Esophagus (tissue), 2 donors: Measurements from ENCODE around the gene INPP5D. TPM values are rescaled to one million over a fixed set of nuclear protein-coding genes. Genes with fewer than 3 reads are reported as not detected.

Experiments
- H3K27ac ChIP-seq, 2 donors: one replicate each; pipeline ENCODE4 v1.5.1; 2013; ENCODE audit warnings: low read depth in 2 of 2, mild to moderate bottlenecking in 2 of 2, inconsistent platforms in 1 of 2, low read length in 1 of 2, moderate library complexity in 1 of 2
- H3K27me3 ChIP-seq, 2 donors: one replicate each; pipeline ENCODE4 v1.6.1; 2013; ENCODE audit warnings: low read length in 2 of 2, control low read depth in 1 of 2, mild to moderate bottlenecking in 1 of 2; ENCODE audit not compliant: insufficient read depth in 2 of 2, control insufficient read depth in 1 of 2
- H3K36me3 ChIP-seq, 2 donors: one replicate each; pipeline ENCODE4 v1.6.1; 2013; ENCODE audit warnings: low read length in 1 of 2; ENCODE audit not compliant: control insufficient read depth in 2 of 2, insufficient read depth in 2 of 2
- H3K4me1 ChIP-seq, 2 donors: one replicate each; pipeline ENCODE4 v1.6.1; 2013; ENCODE audit warnings: low read length in 1 of 2; ENCODE audit not compliant: control insufficient read depth in 2 of 2, insufficient read depth in 2 of 2
- H3K4me3 ChIP-seq, 2 donors: one replicate each; pipeline ENCODE4 v1.5.1; 2013; ENCODE audit warnings: low read length in 2 of 2, mild to moderate bottlenecking in 2 of 2, low read depth in 1 of 2, moderate library complexity in 1 of 2
- H3K9me3 ChIP-seq, 2 donors: one replicate each; pipeline ENCODE4 v1.6.1; 2013; ENCODE audit warnings: mild to moderate bottlenecking in 2 of 2, low read depth in 1 of 2, low read length in 1 of 2, moderate library complexity in 1 of 2; ENCODE audit not compliant: control insufficient read depth in 2 of 2, insufficient read depth in 1 of 2
- WGBS, 2 donors: extraction: QIAGEN DNeasy Blood & Tissue Kit; methylation state at CpG; one replicate each; pipeline ENCODE4 v1.1.7; 2013; 5-methylcytosine and 5-hydroxymethylcytosine counted together
- polyA plus RNA-seq, 2 donors: library from polyadenylated mRNA; stranded (reverse); fragments of 200-250 nt; gene quantifications; one replicate each; pipeline ENCODE4 v1.2.3, GENCODE V29; 2013
- donor health status: healthy with polysubstance abuse.
- donor health status: Bipolar disorder and iron deficiency.

Gene INPP5D
- polyA plus RNA-seq, 2 donors, result 3.4 to 5.6 TPM

DNA sequence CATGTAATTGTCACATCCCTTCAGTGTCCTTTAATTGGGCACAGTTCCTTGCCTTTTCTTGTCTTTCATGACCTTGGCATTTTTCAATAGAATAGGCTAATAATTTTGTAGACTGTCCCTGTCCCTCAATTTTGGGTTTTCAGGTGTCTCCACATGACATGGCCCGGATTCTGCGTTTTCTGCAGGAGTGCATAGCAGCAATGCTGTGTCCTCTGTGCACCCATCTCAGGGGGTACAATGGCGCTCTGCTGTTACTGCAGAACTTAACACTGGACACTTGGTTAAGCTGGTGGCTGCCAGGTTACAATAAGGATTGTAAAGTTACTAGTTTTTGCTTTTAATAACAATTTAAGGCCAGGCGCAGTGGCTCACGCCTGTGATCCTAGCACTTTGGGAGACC, 51.3 kb downstream of the INPP5D start:
- 97 to 99% methylated on average over 5 of the region's 5 CpGs for WGBS, 2 donors
- Histone ChIP-seq H3K9me3 (no peaks in the 10 kb centered on the region), H3K4me1 (peaks cover 5 to 6% of the 10 kb centered on the region in 2 donors), H3K36me3 (no peaks in the 10 kb centered on the region), H3K27ac (no peak overlapping the region), H3K4me3 (no peak overlapping the region), H3K27me3 (no peaks in the 10 kb centered on the region)

DNA sequence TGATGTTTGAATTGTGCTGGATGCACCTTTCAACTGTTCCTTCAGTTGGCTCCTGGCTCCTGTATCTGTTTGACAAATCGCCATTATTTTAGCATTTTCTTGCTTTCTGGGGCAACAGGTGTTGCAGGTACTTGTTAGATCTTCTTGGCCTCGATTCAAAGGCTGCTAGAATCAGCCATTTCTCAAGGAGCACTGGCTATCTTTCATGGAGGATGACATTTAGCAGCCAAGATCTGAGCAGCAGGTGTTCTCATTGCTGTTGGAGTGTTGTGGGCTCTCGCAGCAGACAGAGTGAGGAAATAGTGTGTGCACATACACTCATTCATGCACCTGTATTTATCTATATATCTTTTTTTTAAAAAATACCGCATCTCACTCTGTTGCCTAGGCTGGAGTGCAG, 52.2 kb downstream of the INPP5D start:
- Histone ChIP-seq H3K9me3 (no peaks in the 10 kb centered on the region), H3K4me3 (no peak overlapping the region), H3K4me1 (peaks cover 3 to 5% of the 10 kb centered on the region in 2 donors), H3K27ac (no peak overlapping the region), H3K27me3 (no peaks in the 10 kb centered on the region), H3K36me3 (no peaks in the 10 kb centered on the region)
- 46 to 50% methylated on average over 4 of the region's 4 CpGs for WGBS, 2 donors

DNA sequence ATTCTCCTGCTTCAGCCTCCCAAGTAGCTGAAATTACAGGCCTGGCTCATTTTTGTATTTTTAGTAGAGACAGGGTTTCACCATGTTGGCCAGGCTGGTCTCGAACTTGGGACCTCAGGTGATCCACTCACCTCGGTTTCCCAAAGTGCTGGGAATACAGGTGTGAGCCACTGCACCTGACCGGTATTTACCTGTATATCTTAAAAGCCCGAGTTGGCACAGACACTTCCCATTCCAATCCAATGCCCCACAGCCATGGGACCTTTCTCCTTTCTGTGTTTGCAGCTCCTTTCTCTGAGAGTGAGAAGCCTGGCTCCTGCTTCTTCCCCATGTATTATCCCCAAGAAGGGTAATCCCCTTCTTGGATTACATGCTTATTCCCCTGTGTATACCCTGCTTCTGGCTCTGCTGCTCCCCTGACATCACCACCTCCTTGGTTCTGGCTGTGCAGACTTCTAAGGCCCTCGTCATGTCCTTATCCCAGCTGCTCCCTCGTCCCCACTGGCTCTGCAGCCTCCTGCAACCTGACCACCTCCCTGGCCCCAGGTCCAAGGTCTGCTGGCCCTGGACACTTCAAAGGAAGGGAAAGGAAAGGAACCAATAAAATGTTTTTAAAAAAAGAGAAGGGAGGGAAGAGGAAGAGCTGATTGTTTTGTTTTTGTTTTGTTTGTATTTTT, 52.8 kb downstream of the INPP5D start:
- H3K9me3 ChIP-seq, result no peaks in the 10 kb centered on the region

DNA sequence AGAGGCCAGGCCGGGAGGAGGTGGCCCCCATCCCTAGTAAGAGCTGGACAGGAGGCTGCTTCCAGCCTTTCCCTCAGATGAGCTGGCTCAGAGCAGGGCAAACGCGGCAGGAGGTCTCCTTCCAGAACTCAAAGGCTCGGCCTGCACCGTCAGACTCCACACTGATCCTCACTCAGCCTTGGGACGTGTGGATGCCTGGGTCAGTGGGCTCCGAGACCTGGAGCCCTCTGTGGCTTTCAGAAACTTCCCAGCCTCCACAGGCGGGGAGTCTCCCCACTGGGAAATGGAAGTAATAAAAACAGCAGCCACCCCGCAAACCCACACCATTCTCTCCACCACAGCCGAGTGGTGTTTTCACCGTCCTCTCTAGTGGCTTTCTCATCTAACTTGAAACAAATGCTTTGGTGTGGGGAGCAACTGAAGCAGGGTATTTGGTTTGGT, 54.3 kb downstream of the INPP5D start:
- no peaks in the 10 kb centered on the region for H3K9me3 ChIP-seq
- H3K27me3 ChIP-seq, result no peaks in the 10 kb centered on the region
- H3K36me3 ChIP-seq, result no peaks in the 10 kb centered on the region
- 79 to 85% methylated on average over 11 of the region's 11 CpGs for WGBS, 2 donors
- H3K27ac ChIP-seq, result no peak overlapping the region
- no peak overlapping the region for H3K4me3 ChIP-seq
- H3K4me1 ChIP-seq, result peaks cover 0 to 3% of the 10 kb centered on the region in 2 donors

More for the DNA sequence above, 52.8 kb downstream of the INPP5D start:
- Histone ChIP-seq H3K27me3 (no peaks in the 10 kb centered on the region), H3K36me3 (no peaks in the 10 kb centered on the region), H3K4me1 (peaks cover 1 to 3% of the 10 kb centered on the region in 2 donors), H3K27ac (no peak overlapping the region), H3K4me3 (no peak overlapping the region)
- WGBS, 2 donors, result 61% methylated on average over 6 of the region's 6 CpGs

DNA sequence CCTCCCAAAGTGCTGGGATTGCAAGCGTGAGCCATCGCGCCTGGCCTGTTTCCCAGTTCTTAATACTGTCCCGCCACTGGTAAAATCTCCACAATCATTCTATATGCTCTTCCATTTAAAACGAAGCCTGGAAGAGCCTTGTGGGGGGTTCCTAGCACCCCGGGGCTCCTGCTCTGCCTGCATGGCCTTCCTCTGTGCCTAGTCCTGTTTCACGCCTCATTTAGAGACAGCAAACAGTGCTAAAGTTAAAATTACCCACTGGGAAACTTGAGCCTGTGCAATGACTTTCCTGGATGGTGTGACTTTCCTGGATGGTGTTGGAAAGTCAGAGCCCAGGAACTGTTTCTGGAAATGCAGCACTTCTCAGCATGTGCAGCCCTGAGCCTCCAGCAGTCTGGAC, 55.0 kb downstream of the INPP5D start:
- H3K4me1 ChIP-seq, result peaks cover 0 to 3% of the 10 kb centered on the region in 2 donors
- H3K36me3 ChIP-seq, result no peaks in the 10 kb centered on the region
- no peak overlapping the region for H3K4me3 ChIP-seq
- no peaks in the 10 kb centered on the region for H3K27me3 ChIP-seq
- H3K27ac ChIP-seq, result no peak overlapping the region
- WGBS, 2 donors, result 71 to 83% methylated on average over 5 to 7 of the region's 7 CpGs
- H3K9me3 ChIP-seq, result no peaks in the 10 kb centered on the region

DNA sequence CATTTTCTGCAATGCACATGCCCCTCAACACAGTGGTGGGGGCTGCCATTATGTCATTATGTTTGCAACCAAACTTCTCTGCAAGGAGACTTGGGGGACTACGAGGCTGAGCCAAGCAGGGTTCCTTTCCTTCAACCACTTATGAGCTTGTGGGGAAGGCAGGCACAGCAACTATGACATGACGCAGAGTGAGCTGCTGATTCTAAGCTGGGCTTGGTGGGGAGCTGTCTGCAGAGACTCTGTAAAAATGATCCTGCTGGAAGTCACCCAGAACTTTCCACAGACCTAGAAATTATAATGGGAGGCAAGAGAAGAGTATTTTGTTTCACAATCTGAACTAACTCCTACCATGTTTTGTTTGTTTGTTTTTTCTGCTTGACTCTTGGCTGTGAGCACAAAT, 55.6 kb downstream of the INPP5D start:
- H3K36me3 ChIP-seq, result no peaks in the 10 kb centered on the region
- peaks cover 2 to 3% of the 10 kb centered on the region in 2 donors for H3K4me1 ChIP-seq
- no peak overlapping the region for H3K4me3 ChIP-seq
- H3K9me3 ChIP-seq, result no peaks in the 10 kb centered on the region
- H3K27ac ChIP-seq, result no peak overlapping the region
- 63% methylated on average over 2 of the region's 2 CpGs for WGBS, 2 donors
- no peaks in the 10 kb centered on the region for H3K27me3 ChIP-seq

DNA sequence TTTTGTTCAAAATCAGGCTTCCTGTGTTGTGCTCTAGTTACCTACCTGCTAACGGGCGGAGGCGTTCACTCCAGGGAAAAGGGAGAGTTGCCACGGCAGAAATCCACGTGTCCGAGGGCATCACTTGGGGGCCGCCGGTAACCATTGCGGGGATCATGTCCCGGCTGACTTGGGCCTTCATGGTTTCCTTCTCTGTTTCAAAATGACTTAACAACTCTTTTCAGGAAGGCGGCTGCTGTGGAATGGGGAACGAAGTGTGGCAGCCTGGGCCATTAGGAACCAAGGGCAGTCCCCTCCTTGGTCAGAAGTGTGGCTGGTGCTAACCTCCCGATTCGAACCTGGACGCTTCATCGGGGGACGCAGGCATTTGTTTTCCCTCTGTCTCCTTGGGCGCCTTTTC, 56.8 kb downstream of the INPP5D start:
- Histone ChIP-seq H3K27me3 (no peaks in the 10 kb centered on the region), H3K4me1 (peaks cover 2 to 3% of the 10 kb centered on the region in 2 donors), H3K36me3 (no peaks in the 10 kb centered on the region), H3K9me3 (no peaks in the 10 kb centered on the region), H3K27ac (no peak overlapping the region), H3K4me3 (no peak overlapping the region)
- WGBS, 2 donors, result 84 to 86% methylated on average over 18 of the region's 18 CpGs

DNA sequence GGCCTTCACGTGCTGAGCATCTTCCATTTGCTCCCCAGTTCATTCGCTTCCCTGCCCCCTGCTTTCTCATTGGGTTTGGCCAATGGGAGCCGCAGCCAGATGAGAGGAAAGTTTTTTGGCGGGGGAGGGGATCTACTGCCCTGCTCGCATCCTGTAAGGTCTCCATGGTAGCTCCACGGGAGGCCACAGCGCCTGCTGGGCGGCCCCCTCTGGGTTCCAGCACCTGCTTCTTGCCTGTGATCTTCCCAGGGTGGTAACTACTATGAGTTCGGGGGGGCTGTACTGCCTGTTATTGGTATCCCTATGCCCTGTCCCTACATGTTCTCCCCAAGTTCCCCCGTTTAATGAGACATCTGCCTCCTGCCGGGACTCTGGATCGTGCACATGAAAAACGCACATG, 57.2 kb downstream of the INPP5D start:
- no peaks in the 10 kb centered on the region for H3K27me3 ChIP-seq
- WGBS, 2 donors, result 81 to 82% methylated on average over 13 of the region's 13 CpGs
- no peaks in the 10 kb centered on the region for H3K36me3 ChIP-seq
- H3K4me1 ChIP-seq, result peaks cover 2 to 3% of the 10 kb centered on the region in 2 donors
- H3K27ac ChIP-seq, result no peak overlapping the region
- no peaks in the 10 kb centered on the region for H3K9me3 ChIP-seq
- no peak overlapping the region for H3K4me3 ChIP-seq

DNA sequence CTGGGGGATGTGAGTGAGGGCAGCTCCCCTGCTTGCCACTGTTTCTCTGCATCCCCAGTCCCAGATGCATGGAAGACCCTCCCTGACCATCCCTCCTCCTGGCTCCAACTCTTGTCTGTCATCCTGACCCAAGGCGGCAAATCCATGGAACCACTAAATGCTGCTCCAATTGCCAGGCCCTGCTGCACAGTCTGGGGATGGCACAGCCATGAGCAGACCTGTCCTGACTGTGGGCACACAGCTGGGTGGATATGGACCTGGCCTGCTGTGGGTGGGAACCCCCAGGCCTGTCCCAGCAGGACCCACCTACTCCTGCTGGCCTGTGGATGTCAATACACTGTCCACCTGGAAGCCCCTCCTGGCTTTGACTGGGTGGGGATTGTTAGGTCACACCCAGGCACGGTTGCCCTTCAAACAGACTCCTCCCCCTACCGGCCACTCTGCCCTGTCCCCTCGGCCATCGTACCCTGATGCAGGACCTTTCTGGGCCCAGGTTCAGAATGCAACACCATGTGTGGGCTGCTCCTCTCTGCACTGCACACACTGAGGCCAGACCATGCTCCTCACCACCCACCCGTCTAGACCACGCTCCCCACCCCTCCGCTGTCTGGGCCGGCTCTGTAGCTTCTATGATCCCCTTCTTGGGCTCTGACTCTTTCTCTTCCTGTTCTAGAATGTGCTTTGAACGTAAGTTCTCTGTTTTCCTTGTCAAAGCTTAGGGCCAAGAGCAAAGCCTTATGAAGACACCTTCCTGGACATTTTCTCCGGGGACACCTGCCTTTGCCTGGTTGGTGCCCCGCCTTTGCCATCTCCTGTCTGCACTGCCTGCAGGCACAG, 57.9 kb downstream of the INPP5D start:
- Histone ChIP-seq H3K4me1 (peaks cover 2 to 3% of the 10 kb centered on the region in 2 donors), H3K36me3 (no peaks in the 10 kb centered on the region), H3K27ac (no peak overlapping the region), H3K4me3 (no peak overlapping the region), H3K9me3 (no peaks in the 10 kb centered on the region), H3K27me3 (no peaks in the 10 kb centered on the region)
- WGBS, 2 donors, result 74 to 84% methylated on average over 12 of the region's 12 CpGs
